ENCODE measurements around the gene SLF1.

Gene SLF1

GRCh38 chr5:94595281-94595840 is 23.1 kb upstream of the SLF1 start:
- no peak for TF ChIP-seq CTCF (IDR thresholded peaks at IDR 0.05)
- no peaks in the 10 kb centered on the region for H3K9me3 ChIP-seq
- H3K4me1 ChIP-seq (ENCODE audit: control insufficient read depth in 1 of 2, insufficient read depth in 1 of 2, low read depth in 1 of 2, low read length in 1 of 2), result peaks cover 39 to 41% of the 10 kb centered on the region in 2 experiments
- no peaks in the 10 kb centered on the region for H3K27me3 ChIP-seq
- H3K27ac ChIP-seq, result peak overlapping the region; percentile 90
- H3K36me3 ChIP-seq, result no peaks in the 10 kb centered on the region
- peak overlapping the region; percentile 42 to 50 for H3K4me3 ChIP-seq (ENCODE audit: low read depth in 1 of 2, low read length in 1 of 2)

- Histone ChIP-seq H3K27ac (no peak overlapping the region), H3K9me3 (no peaks in the 10 kb centered on the region), H3K4me3 (ENCODE audit: low read depth in 1 of 2, low read length in 1 of 2) (no peak overlapping the region), H3K4me1 (ENCODE audit: control insufficient read depth in 1 of 2, insufficient read depth in 1 of 2, low read depth in 1 of 2, low read length in 1 of 2) (peaks cover 16 to 29% of the 10 kb centered on the region in 2 experiments), H3K27me3 (no peaks in the 10 kb centered on the region), H3K36me3 (no peaks in the 10 kb centered on the region)
- no peak for TF ChIP-seq CTCF (IDR thresholded peaks at IDR 0.05)
Measured at GRCh38 chr5:94613583-94613982, 4.9 kb upstream of the SLF1 start.

- no peak for TF ChIP-seq CTCF (IDR thresholded peaks at IDR 0.05)
- H3K27ac ChIP-seq, result no peak overlapping the region
- H3K4me1 ChIP-seq (ENCODE audit: control insufficient read depth in 1 of 2, insufficient read depth in 1 of 2, low read depth in 1 of 2, low read length in 1 of 2), result peaks cover 22 to 32% of the 10 kb centered on the region in 2 experiments
- H3K36me3 ChIP-seq, result no peaks in the 10 kb centered on the region
- no peaks in the 10 kb centered on the region for H3K9me3 ChIP-seq
- H3K27me3 ChIP-seq, result no peaks in the 10 kb centered on the region
- no peak overlapping the region for H3K4me3 ChIP-seq (ENCODE audit: low read depth in 1 of 2, low read length in 1 of 2)
Measured at GRCh38 chr5:94614156-94614805, 4.2 kb upstream of the SLF1 start.

GRCh38 chr5:94615862-94616261 is 2.6 kb upstream of the SLF1 start:
- no peak overlapping the region for H3K4me3 ChIP-seq (ENCODE audit: low read depth in 1 of 2, low read length in 1 of 2)
- H3K27ac ChIP-seq, result no peak overlapping the region
- H3K4me1 ChIP-seq (ENCODE audit: control insufficient read depth in 1 of 2, insufficient read depth in 1 of 2, low read depth in 1 of 2, low read length in 1 of 2), result peaks cover 31 to 40% of the 10 kb centered on the region in 2 experiments
- no peak for TF ChIP-seq CTCF (IDR thresholded peaks at IDR 0.05)
- no peaks in the 10 kb centered on the region for H3K27me3 ChIP-seq
- no peaks in the 10 kb centered on the region for H3K36me3 ChIP-seq
- H3K9me3 ChIP-seq, result no peaks in the 10 kb centered on the region

GRCh38 chr5:94618029-94618492 is 408 bp upstream of the SLF1 start:
- Histone ChIP-seq H3K27ac (peak overlapping the region; percentile 87), H3K27me3 (no peaks in the 10 kb centered on the region), H3K9me3 (no peaks in the 10 kb centered on the region), H3K36me3 (no peaks in the 10 kb centered on the region), H3K4me3 (ENCODE audit: low read depth in 1 of 2, low read length in 1 of 2) (peak overlapping the region; percentile 91 to 95), H3K4me1 (ENCODE audit: control insufficient read depth in 1 of 2, insufficient read depth in 1 of 2, low read depth in 1 of 2, low read length in 1 of 2) (peaks cover 31% of the 10 kb centered on the region in 2 experiments)
- TF ChIP-seq CTCF (IDR thresholded peaks at IDR 0.05), result no peak
